GM10248 (cell line): ENCODE data around the gene PRR33.
"Not testable (repeated sequence)": the region's sequence is repeated elsewhere in the genome, so short reads cannot be mapped to it uniquely, and the experiment has no call there.

Experiments used
- CTCF ChIA-PET: fragments of 300-600 bp; sonication (Branson Sonifier 250); formaldehyde crosslinking; extraction: SDS; loops from one replicate; lab custom pipeline; 2021; ENCODE audit warnings: antibody characterized with exemption; lab: Yijun Ruan, JAX
- POLR2A ChIA-PET: fragments of 350-650 bp; sonication (Branson Sonifier 250); formaldehyde crosslinking; extraction: SDS; loops from one replicate; lab custom pipeline; 2020; ENCODE audit warnings: antibody characterized with exemption; lab: Yijun Ruan, JAX
- DNase-seq: peaks from one replicate; pipeline ENCODE4 v3.0.0; 2012; ENCODE audit errors: extremely low spot score
- CTCF ChIP-seq: IDR thresholded peaks from 2 replicates; pipeline ENCODE4 v1.5.1; 2012; ENCODE audit warnings: mild to moderate bottlenecking, low read depth; ENCODE audit errors: extremely low read depth, missing control alignments, control extremely low read depth

PRR33 gene

GRCh38 chr11:1891831-1892115, at the start of gene PRR33:
PRR33 (minus strand) TSS chr11:1891895; CDS start chr11:1890584, 1,311 bp downstream.
- POLR2A ChIA-PET: interaction anchor here (0.8 kb wide), 1 partner anchor 10 kb away, joined by 3 read pairs; no protein-coding TSS in a partner anchor
- no peak for TF ChIP-seq CTCF
- peak; percentile 17 for DNase-seq
- CTCF ChIA-PET: interaction anchor here (1.3 to 2.5 kb wide), 4 partner anchors 9 to 198 kb away, joined by 3 to 17 read pairs (median 7); no protein-coding TSS in a partner anchor

- CTCF ChIA-PET, POLR2A ChIA-PET, DNase-seq: not testable (repeated sequence)
Observed at GRCh38 chr11:1939788-1940187, 48.1 kb upstream of the PRR33 start.

GRCh38 chr11:1939006-1939625, 47.4 kb upstream of the PRR33 start:
- DNase-seq: no peak
- ChIA-PET POLR2A (no interaction called here), CTCF (interaction anchor here (1.2 to 1.6 kb wide), 3 partner anchors 32 to 63 kb away, joined by 3 to 4 read pairs (median 4); no protein-coding TSS in a partner anchor)

GRCh38 chr11:1938343-1939005, 46.8 kb upstream of the PRR33 start:
- no peak for TF ChIP-seq CTCF
- ChIA-PET CTCF (interaction anchor here (1.2 to 1.6 kb wide), 3 partner anchors 32 to 62 kb away, joined by 3 to 4 read pairs (median 4); no protein-coding TSS in a partner anchor), POLR2A (interaction anchor here (1.1 kb wide), 1 partner anchor 84 kb away, joined by 3 read pairs; no protein-coding TSS in a partner anchor)
- no peak for DNase-seq

More at GRCh38 chr11:1939006-1939625, 47.4 kb upstream of the PRR33 start:
- no peak for TF ChIP-seq CTCF

GRCh38 chr11:1937616-1938342, 46.1 kb upstream of the PRR33 start:
- ChIA-PET POLR2A (interaction anchor here (1.1 kb wide), 1 partner anchor 83 kb away, joined by 3 read pairs; no protein-coding TSS in a partner anchor), CTCF (interaction anchor here (1.2 to 1.6 kb wide), 3 partner anchors 31 to 61 kb away, joined by 3 to 4 read pairs (median 4); no protein-coding TSS in a partner anchor)

More at GRCh38 chr11:1937616-1938342, 46.1 kb upstream of the PRR33 start:
- no peak for DNase-seq
- no peak for TF ChIP-seq CTCF
